NCI-H1436 (cell line): ENCODE results near the gene MRAP2.

Source experiments
- DNase-seq: peaks from one replicate; lab custom pipeline; 2025; lab: John Stamatoyannopoulos, UW

The MRAP2 gene

GRCh38 chr6:84135291-84135690 lies 101.7 kb downstream of the MRAP2 start:
- no peak for DNase-seq

- no peak for DNase-seq
Measured at GRCh38 chr6:84136364-84137050, 102.9 kb downstream of the MRAP2 start.

GRCh38 chr6:84137051-84137375 lies 103.4 kb downstream of the MRAP2 start:
- no peak for DNase-seq

GRCh38 chr6:84137989-84138575 lies 104.5 kb downstream of the MRAP2 start:
- DNase-seq, result no peak

- DNase-seq, result no peak
Measured at GRCh38 chr6:84139311-84139710, 105.7 kb downstream of the MRAP2 start.
